Neural crest cell (in vitro differentiated cells): ENCODE measurements around the gene ELFN1. TPM values are rescaled to one million over a fixed set of nuclear protein-coding genes. Genes with fewer than 3 reads are reported as not detected.
A peak's percentile ranks its signal among the peaks of the same experiment; 100 is the strongest.

Experiments
- DNase-seq: peaks from one replicate; pipeline ENCODE4 v3.0.0; 2021; ENCODE audit warnings: low read depth, mixed read lengths, low spot score
- H3K27ac Mint-ChIP-seq: one replicate; pipeline ENCODE4 v1.8.0; 2021; ENCODE audit warnings: mild to moderate bottlenecking, mixed read lengths; ENCODE audit not compliant: unreplicated experiment
- H3K27me3 Mint-ChIP-seq: 2 replicates; pipeline ENCODE4 v1.8.0; 2021; ENCODE audit warnings: low read depth, mild to moderate bottlenecking, mixed read lengths
- H3K36me3 Mint-ChIP-seq: 2 replicates; pipeline ENCODE4 v1.8.0; 2021; ENCODE audit warnings: low read depth, mild to moderate bottlenecking, mixed read lengths
- H3K4me1 Mint-ChIP-seq: 2 replicates; pipeline ENCODE4 v1.8.0; 2021; ENCODE audit warnings: mixed read lengths
- H3K4me3 Mint-ChIP-seq: one replicate; pipeline ENCODE4 v1.8.0; 2021; ENCODE audit warnings: mild to moderate bottlenecking, mixed read lengths
- H3K9me3 Mint-ChIP-seq: 2 replicates; pipeline ENCODE4 v1.8.0; 2021; ENCODE audit warnings: mixed read lengths
- total RNA-seq: library from RNA; stranded (reverse); gene quantifications from 2 replicates; pipeline ENCODE4 v1.2.1, GENCODE V29; 2021
- TF ChIP-seq, protein P1 (sequence below): fragments of 200-600 bp; sonication (generic); conservative IDR thresholded peaks from 2 replicates; pipeline ENCODE4 v1.5.0; 2021; ENCODE audit warnings: antibody characterized with exemption, mild to moderate bottlenecking

ELFN1 gene
- total RNA-seq, 1 donor from 2014 or later: 8.5 TPM

DNA sequence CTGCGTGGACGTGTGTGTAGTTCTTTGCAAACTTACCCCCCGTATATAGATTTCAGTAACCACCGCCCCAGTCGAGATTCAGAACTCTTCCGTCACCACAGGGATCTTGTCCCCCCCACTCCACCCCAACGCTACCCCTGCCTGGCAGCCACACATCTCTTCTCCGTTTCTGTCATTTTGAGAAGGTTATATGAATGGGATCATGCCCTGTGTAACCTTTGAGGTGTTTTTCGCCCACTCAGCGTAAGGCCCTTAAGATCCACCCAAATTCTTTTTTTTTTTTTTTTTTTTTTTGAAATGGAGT is 83.4 kb downstream of the ELFN1 start:
- Mint-ChIP-seq H3K9me3 (no peaks in the 10 kb centered on the region), H3K36me3 (no peaks in the 10 kb centered on the region), H3K4me3 (no peak overlapping the region), H3K27ac (no peak overlapping the region), H3K27me3 (peaks cover 39% of the 10 kb centered on the region), H3K4me1 (no peaks in the 10 kb centered on the region)
- TF ChIP-seq, protein P1, sequence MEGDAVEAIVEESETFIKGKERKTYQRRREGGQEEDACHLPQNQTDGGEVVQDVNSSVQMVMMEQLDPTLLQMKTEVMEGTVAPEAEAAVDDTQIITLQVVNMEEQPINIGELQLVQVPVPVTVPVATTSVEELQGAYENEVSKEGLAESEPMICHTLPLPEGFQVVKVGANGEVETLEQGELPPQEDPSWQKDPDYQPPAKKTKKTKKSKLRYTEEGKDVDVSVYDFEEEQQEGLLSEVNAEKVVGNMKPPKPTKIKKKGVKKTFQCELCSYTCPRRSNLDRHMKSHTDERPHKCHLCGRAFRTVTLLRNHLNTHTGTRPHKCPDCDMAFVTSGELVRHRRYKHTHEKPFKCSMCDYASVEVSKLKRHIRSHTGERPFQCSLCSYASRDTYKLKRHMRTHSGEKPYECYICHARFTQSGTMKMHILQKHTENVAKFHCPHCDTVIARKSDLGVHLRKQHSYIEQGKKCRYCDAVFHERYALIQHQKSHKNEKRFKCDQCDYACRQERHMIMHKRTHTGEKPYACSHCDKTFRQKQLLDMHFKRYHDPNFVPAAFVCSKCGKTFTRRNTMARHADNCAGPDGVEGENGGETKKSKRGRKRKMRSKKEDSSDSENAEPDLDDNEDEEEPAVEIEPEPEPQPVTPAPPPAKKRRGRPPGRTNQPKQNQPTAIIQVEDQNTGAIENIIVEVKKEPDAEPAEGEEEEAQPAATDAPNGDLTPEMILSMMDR: no peak
- DNase-seq: no peak

DNA sequence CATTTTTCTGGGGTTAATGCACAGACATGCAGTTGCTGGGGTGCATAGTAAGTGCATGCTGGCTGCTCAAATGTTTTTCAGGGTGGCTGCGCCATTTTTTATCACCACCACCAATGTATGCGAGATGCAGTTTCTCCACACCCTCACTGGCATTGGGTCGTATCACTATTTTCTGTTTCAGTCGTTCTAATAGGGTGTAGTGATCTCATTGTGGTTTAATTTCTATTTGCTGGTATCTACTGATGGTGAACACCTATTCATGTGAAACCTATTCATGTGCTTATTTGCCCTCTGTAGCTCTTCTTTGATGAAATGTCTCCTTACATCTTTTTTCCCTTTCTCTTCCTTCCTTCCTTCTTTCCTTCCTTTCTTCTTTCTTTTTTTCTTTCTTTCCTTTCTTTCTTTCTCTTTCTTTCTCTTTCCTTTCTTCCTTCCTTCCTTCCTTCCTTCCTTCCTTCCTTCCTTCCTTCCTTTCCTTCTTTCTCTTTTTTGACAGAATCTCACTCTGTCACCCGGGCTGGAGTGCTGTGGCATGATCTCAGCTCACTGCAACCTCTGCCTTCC is 84.3 kb downstream of the ELFN1 start:
- Mint-ChIP-seq H3K27ac (no peak overlapping the region), H3K9me3 (no peaks in the 10 kb centered on the region)
- TF ChIP-seq, protein P1: no peak

DNA sequence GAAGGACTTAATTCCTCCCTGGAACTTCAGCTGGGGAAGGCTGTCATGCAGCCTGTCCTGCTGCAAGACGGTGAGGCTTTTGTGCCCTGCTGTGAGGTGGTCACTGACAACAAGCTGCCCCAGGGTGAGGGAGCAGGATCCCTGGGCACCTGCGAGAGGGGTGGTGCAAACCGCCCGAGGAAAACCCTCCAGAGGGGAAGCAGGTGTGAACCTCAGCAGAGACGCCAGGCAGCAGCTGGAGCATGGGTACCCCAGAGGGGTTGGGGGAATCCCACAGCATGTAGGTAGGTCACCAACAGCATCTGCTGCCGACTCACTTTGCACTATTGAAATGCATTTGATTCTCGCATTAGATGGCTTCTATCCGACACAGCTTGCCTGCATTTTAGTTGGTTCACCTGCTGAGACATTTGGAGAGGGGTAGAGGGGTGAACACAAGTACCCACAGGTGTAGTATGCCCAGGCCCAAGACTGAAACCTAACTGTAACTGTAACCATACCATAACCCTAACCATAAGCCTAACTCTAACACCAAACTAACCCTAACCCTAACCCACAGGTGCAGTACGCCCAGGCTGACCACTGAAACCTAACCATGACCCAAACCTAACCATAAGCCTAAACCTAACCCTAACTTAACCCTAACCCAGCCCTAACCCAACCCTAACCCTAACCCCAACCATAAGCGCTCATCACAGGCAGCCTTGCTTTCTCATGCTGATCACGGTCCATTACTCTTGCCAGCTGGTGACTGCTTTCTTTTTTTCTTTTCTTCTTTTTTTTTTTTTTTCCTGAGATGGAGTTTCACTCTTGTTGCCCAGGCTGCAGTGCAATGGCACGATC is 85.9 kb downstream of the ELFN1 start:
- no peaks in the 10 kb centered on the region for H3K36me3 Mint-ChIP-seq
- H3K4me1 Mint-ChIP-seq: no peaks in the 10 kb centered on the region
- no peaks in the 10 kb centered on the region for H3K9me3 Mint-ChIP-seq
- H3K4me3 Mint-ChIP-seq: no peak overlapping the region
- H3K27me3 Mint-ChIP-seq: peaks cover 39% of the 10 kb centered on the region
- H3K27ac Mint-ChIP-seq: no peak overlapping the region
- no peak for DNase-seq
- TF ChIP-seq, protein P1: no peak

More for the DNA sequence above, 84.3 kb downstream of the ELFN1 start:
- DNase-seq: no peak
- peaks cover 39% of the 10 kb centered on the region for H3K27me3 Mint-ChIP-seq
- no peaks in the 10 kb centered on the region for H3K4me1 Mint-ChIP-seq
- no peak overlapping the region for H3K4me3 Mint-ChIP-seq
- H3K36me3 Mint-ChIP-seq: no peaks in the 10 kb centered on the region

DNA sequence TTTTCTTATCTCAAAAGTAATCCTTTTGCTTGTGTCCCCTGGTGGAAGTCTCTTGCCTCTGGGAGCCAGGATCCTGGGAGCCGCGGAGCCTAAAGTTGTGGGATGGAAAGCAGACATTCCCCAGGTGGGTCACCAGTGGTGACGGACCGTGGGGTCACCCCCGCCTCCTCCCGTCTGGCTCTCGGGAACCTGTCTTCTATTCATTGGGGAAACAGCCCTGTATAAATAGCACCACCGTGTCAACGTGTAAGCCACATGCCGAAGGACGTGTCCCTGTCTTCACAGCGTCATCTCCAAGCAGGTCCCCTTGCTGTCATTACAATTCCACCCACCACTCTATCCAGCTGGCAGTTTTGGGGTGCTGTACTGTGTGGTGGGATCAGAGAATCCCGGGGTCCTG is 87.5 kb downstream of the ELFN1 start:
- Mint-ChIP-seq H3K27ac (no peak overlapping the region), H3K4me3 (no peak overlapping the region), H3K4me1 (no peaks in the 10 kb centered on the region), H3K9me3 (no peaks in the 10 kb centered on the region), H3K36me3 (no peaks in the 10 kb centered on the region), H3K27me3 (peaks cover 39% of the 10 kb centered on the region)
- DNase-seq: no peak
- TF ChIP-seq, protein P1: no peak

DNA sequence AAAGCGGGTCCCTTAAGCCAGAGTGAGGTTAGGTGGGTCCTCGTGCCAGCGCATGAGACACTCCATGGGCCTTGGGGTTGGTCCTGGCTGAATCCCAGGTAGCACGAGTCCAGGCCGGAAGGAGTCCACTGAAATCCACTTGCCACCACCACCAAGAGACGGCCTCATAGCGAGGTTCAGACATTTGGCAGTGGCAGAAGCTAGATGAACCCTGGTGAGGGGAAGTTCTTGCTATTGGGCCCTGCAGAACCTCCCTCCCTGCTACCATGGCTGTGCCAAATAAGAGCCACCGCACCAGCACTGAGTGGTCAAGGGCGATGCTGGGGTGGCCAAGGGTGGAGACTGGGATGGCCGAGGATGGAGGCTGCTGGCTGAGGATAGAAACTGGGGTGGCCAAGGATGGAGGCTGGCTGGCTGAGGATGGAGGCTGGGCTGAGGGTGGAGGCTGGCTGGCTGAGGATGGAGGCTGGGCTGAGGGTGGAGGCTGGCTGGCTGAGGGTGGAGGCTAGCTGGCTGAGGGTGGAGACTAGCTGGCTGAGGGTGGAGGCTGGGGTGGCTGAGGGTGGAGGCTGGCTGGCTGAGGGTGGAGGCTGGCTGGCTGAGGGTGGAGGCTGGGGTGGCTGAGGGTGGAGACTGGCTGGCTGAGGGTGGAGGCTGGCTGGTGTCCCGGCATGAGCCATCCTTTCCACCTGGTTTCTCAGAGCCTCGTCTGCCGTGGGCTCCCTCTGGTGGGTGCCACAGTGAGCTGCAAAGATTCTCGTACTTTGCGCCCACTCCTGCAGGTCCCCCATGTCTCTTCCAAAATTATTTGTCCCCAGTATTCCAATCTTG is 88.2 kb downstream of the ELFN1 start:
- TF ChIP-seq, protein P1: peak; percentile 54
- Mint-ChIP-seq H3K27ac (no peak overlapping the region), H3K27me3 (peaks cover 38% of the 10 kb centered on the region), H3K4me3 (no peak overlapping the region), H3K36me3 (no peaks in the 10 kb centered on the region), H3K9me3 (no peaks in the 10 kb centered on the region), H3K4me1 (no peaks in the 10 kb centered on the region)
- no peak for DNase-seq
